ENCODE data around the gene BCL6. TPM values are rescaled to one million over a fixed set of nuclear protein-coding genes. Genes with fewer than 3 reads are reported as not detected.

Gene BCL6
- total and polyA plus RNA-seq, 2 of the 8 experiments (the other 6 are each of a cell fraction or from before 2014, with no cell fraction given), result 5.7 to 10.4 TPM

DNA sequence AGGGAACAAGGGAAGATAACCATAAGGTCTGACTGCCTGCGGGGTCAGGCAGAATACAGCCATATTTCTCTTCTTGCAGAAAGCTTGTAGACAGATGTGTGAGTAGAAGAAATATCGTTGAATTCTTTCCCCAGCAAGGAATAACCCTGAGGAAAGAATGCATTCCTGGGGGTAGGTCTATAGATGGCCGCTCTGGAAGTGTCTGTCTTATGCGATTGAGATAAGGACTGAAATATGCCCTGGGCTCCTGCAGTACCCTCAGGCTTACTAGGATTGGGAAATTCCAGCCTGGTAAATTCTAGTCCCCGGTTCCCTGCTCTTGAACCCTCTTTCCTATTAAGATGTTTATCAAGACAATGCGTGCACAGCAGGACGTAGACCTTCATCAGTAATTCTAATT lies 59.3 kb downstream of the BCL6 start:
- H2BK12ac ChIP-seq (ENCODE audit: low read depth, low read length), result no peak overlapping the region
- CTCF ChIA-PET (ENCODE audit: partially characterized antibody), result interaction anchor here (20.1 kb wide), 1 partner anchor 359 kb away, joined by 947 read pairs; no protein-coding TSS in a partner anchor
- WGBS, 2 experiments (ENCODE audit: extremely low coverage in 1 of 2, insufficient coverage in 1 of 2, insufficient read length in 1 of 2, insufficient replicate concordance in 2 of 2, low coverage in 1 of 2, low lambda C conversion rate in 2 of 2, missing lambda C conversion rate in 1 of 2), result 94% methylated on average over 7 of the region's 7 CpGs; no CpG with 5 or more reads in 1 of the 2 experiments

More for the DNA sequence above, 59.3 kb downstream of the BCL6 start:
- H3K56ac ChIP-seq (replicated peaks; ENCODE audit: insufficient read length, low read depth, low read length), result no peak overlapping the region
- no peak overlapping the region for H4K8ac ChIP-seq (ENCODE audit: extremely low read depth, insufficient read depth, low read length)
- H2AFZ ChIP-seq (ENCODE audit: low read length), result no peak overlapping the region
- H3K9me3 ChIP-seq (ENCODE audit: insufficient read depth in 2 of 2, low read depth in 1 of 2, low read length in 1 of 2), result peaks cover 3 to 7% of the 10 kb centered on the region in 2 experiments; a peak in 3 of 4 replicates
- H3K23me2 ChIP-seq (ENCODE audit: low read depth, low read length), result no peaks in the 10 kb centered on the region
- no peak overlapping the region for H3K4ac ChIP-seq (replicated peaks; ENCODE audit: insufficient read length, low read depth, low read length)
- no peak overlapping the region for H2BK20ac ChIP-seq (ENCODE audit: low read length)
- H2BK5ac ChIP-seq (ENCODE audit: low read depth, low read length), result no peak overlapping the region
- H3K23ac ChIP-seq (ENCODE audit: insufficient read length), result no peak overlapping the region
- H3K18ac ChIP-seq (ENCODE audit: extremely low read depth, low read length), result no peak overlapping the region
- TF ChIP-seq EGR1 (IDR thresholded peaks at IDR 0.05; ENCODE audit: borderline replicate concordance, low read depth, low read length) (no peak), EP300 (IDR thresholded peaks at IDR 0.05; ENCODE audit: borderline replicate concordance in 1 of 2, low read depth in 2 of 2, low read length in 2 of 2) (peak in 1 of 2 experiments; percentile 84; a peak in 1 of 3 replicates), SIRT6 (IDR thresholded peaks at IDR 0.05; ENCODE audit: low read length) (no peak)
- no peaks in the 10 kb centered on the region for H3K79me2 ChIP-seq (ENCODE audit: control insufficient read depth in 1 of 2, insufficient read depth in 2 of 2, low read length in 2 of 2)
- H4K91ac ChIP-seq (replicated peaks; ENCODE audit: insufficient read length, low read length), result no peak overlapping the region
- H3K14ac ChIP-seq (ENCODE audit: insufficient read length), result no peak overlapping the region
- no peaks in the 10 kb centered on the region for H3K36me3 ChIP-seq (ENCODE audit: control insufficient read depth in 2 of 4, insufficient read depth in 4 of 4, low read length in 3 of 4)
- H3K79me1 ChIP-seq (ENCODE audit: low read depth, low read length), result no peaks in the 10 kb centered on the region
- H2BK15ac ChIP-seq (ENCODE audit: low read length), result no peak overlapping the region
- no peak overlapping the region for H2BK120ac ChIP-seq (replicated peaks; ENCODE audit: low read depth, low read length)
- H4K20me1 ChIP-seq (replicated peaks in 1 of 2; ENCODE audit: control insufficient read depth in 1 of 2, insufficient read depth in 2 of 2, low read length in 2 of 2), result no peaks in the 10 kb centered on the region
- no peak overlapping the region for H3K27ac ChIP-seq (ENCODE audit: low read depth, low read length)
- no peak overlapping the region for H3K9ac ChIP-seq (replicated peaks in 1 of 4; ENCODE audit: extremely low read depth in 1 of 4, low read depth in 3 of 4, low read length in 3 of 4)
- POLR2A ChIA-PET (ENCODE audit: partially characterized antibody), result no interaction called here
- H2AK5ac ChIP-seq (ENCODE audit: low read depth, low read length), result no peak overlapping the region
- H3K4me1 ChIP-seq (replicated peaks in 1 of 4; ENCODE audit: control insufficient read depth in 3 of 4, insufficient read depth in 4 of 4, low read length in 3 of 4), result no peaks in the 10 kb centered on the region
- no peak overlapping the region for H4K5ac ChIP-seq (ENCODE audit: insufficient read length, low read depth, low read length)
- no peaks in the 10 kb centered on the region for H3K27me3 ChIP-seq (replicated peaks in 1 of 4; ENCODE audit: control insufficient read depth in 3 of 4, extremely low read depth in 1 of 4, insufficient read depth in 3 of 4, low read length in 3 of 4)
- H3K4me2 ChIP-seq (ENCODE audit: insufficient read depth in 1 of 2, low read depth in 2 of 2, low read length in 2 of 2), result no peak overlapping the region
- FAIRE-seq (no peak), DNase-seq (ENCODE audit: low read depth in 1 of 2, low spot score in 2 of 2) (no peak)
- no peak overlapping the region for H3K4me3 ChIP-seq (ENCODE audit: extremely low read depth in 1 of 4, insufficient read depth in 2 of 4, low read depth in 3 of 4, low read length in 4 of 4)
